H1 (cell line): ENCODE results near the gene CERS1. TPM values are rescaled to one million over a fixed set of nuclear protein-coding genes. Genes with fewer than 3 reads are reported as not detected.

ENCODE experiments used
- CHD7 ChIP-seq: fragments of 300-600 bp; sonication (generic); IDR thresholded peaks from 2 replicates; pipeline ENCODE4 v1.7.1; 2012; ENCODE audit warnings: low read length, moderate library complexity, mild to moderate bottlenecking, inconsistent platforms; ENCODE audit not compliant: insufficient replicate concordance
- RAD21 ChIP-seq, 2 experiments: IDR thresholded peaks in 1 of 2; conservative IDR thresholded peaks in 1 of 2; 2 replicates each; pipeline ENCODE4 v1.6.1; 2011; ENCODE audit warnings: low read depth in 2 of 2, low read length in 2 of 2, improper control_type of control experiment in 1 of 2, inconsistent platforms in 1 of 2, mild to moderate bottlenecking in 1 of 2, moderate library complexity in 1 of 2
- TBP ChIP-seq: IDR thresholded peaks from 2 replicates; pipeline ENCODE4 v1.6.1; 2011; ENCODE audit warnings: low read depth, low read length, improper control_type of control experiment
- polyA plus RNA-seq, 7 experiments: library from polyadenylated mRNA; depleted of rRNA in 3 of 7; stranded (reverse) in 5 of 7; unstranded in 2 of 7; fragments of >200 nt in 5 of 7; fragments of 200-250 nt in 2 of 7; gene quantifications; 1 replicate in 5 of 7; 2 replicates in 1 of 7; 4 replicates in 1 of 7; pipeline versions ENCODE4 v1.2.1 to v1.2.3, GENCODE V29; 2011 to 2013; ENCODE audit warnings: missing spikeins in 2 of 7, mixed read lengths in 2 of 7
- total RNA-seq: library from RNA; stranded (reverse); fragmentation: NEBNext Ultra II Directional; extraction: Animal tissue kit (Norgen Biotek cat#: 25700); gene quantifications from 2 replicates; pipeline ENCODE4 v1.2.1, GENCODE V29; 2021

CERS1 gene
- total and polyA plus RNA-seq, 2 of the 8 experiments (the other 6 are each of a cell fraction or from before 2014, with no cell fraction given) = 18.6 to 51.0 TPM

- peak; percentile 14; the same call in 1 of the 2 replicates for TF ChIP-seq TBP
- TF ChIP-seq CHD7 = no peak
- TF ChIP-seq RAD21 (IDR thresholded peaks at IDR 0.05 in 1 of 2, conservative IDR thresholded peaks at IDR 0.05 in 1 of 2; ENCODE audit: low read depth in 2 of 2, low read length in 2 of 2) = 0 out of 4 replicates have a peak, but pooled peaks of 1 of the 2 experiments have one; percentile 14
Observed at GRCh38 chr19:18832306-18833140, 63.4 kb downstream of the CERS1 start (continued).
